HG02884 (cell line): Measurements from ENCODE around the gene DNAH1.

Source experiments
- ATAC-seq: cut with Tn5 transposase; IDR thresholded peaks from one replicate; pipeline ENCODE4 v1.9.1; 2021; ENCODE audit warnings: mild to moderate bottlenecking, moderate library complexity; ENCODE audit not compliant: unreplicated experiment

Gene DNAH1

GRCh38 chr3:52355526-52355925 is 39.4 kb downstream of the DNAH1 start:
- no peak for ATAC-seq

GRCh38 chr3:52356126-52356525 is 40.0 kb downstream of the DNAH1 start:
- no peak for ATAC-seq

GRCh38 chr3:52357151-52358080 is 41.3 kb downstream of the DNAH1 start:
- no peak for ATAC-seq

GRCh38 chr3:52358362-52358940 is 42.3 kb downstream of the DNAH1 start:
- ATAC-seq = no peak

GRCh38 chr3:52359116-52359855 is 43.2 kb downstream of the DNAH1 start:
- ATAC-seq = no peak

- no peak for ATAC-seq
Measured at GRCh38 chr3:52361011-52361410, 44.9 kb downstream of the DNAH1 start.

GRCh38 chr3:52361454-52361853 is 45.3 kb downstream of the DNAH1 start:
- no peak for ATAC-seq

- no peak for ATAC-seq
Measured at GRCh38 chr3:52361898-52362297, 45.8 kb downstream of the DNAH1 start.

GRCh38 chr3:52364322-52365035 is 48.4 kb downstream of the DNAH1 start:
- no peak for ATAC-seq

GRCh38 chr3:52366527-52366926 is 50.4 kb downstream of the DNAH1 start:
- no peak for ATAC-seq

- no peak for ATAC-seq
Measured at GRCh38 chr3:52367891-52368880, 52.1 kb downstream of the DNAH1 start.

GRCh38 chr3:52370531-52370930 is 54.4 kb downstream of the DNAH1 start:
- ATAC-seq = no peak

- ATAC-seq = no peak
Measured at GRCh38 chr3:52372822-52373504, 56.8 kb downstream of the DNAH1 start.

- no peak for ATAC-seq
Measured at GRCh38 chr3:52373676-52374075, 57.6 kb downstream of the DNAH1 start.

GRCh38 chr3:52374173-52374572 is 58.1 kb downstream of the DNAH1 start:
- no peak for ATAC-seq

GRCh38 chr3:52379610-52380009 is 63.5 kb downstream of the DNAH1 start:
- no peak for ATAC-seq

GRCh38 chr3:52380023-52380422 is 63.9 kb downstream of the DNAH1 start:
- no peak for ATAC-seq

- no peak for ATAC-seq
Measured at GRCh38 chr3:52381623-52382022, 65.5 kb downstream of the DNAH1 start.

GRCh38 chr3:52383446-52383845 is 67.3 kb downstream of the DNAH1 start:
- no peak for ATAC-seq
